Esophagus squamous epithelium (tissue), 5 donors: Measurements from ENCODE around the gene BMP2K. TPM values are rescaled to one million over a fixed set of nuclear protein-coding genes. Genes with fewer than 3 reads are reported as not detected.

ENCODE experiments used
- DNase-seq: peaks from one replicate; lab custom pipeline; 2025; lab: John Stamatoyannopoulos, UW
- H3K27ac ChIP-seq, 4 donors: fragments of 200-600 bp; sonication (generic); one replicate each; pipeline ENCODE4 v1.5.1; 2016 to 2019; ENCODE audit warnings: mild to moderate bottlenecking in 1 of 4
- H3K27me3 ChIP-seq, 4 donors: fragments of 200-600 bp; sonication (generic); 1 replicate in 3 of 4; 2 replicates in 1 of 4; pipeline versions ENCODE4 v1.5.1 to v1.6.0; 2017 to 2021; ENCODE audit warnings: antibody characterized with exemption in 1 of 4
- H3K36me3 ChIP-seq, 3 donors: fragments of 200-600 bp; sonication (generic); one replicate each; pipeline ENCODE4 v1.5.1; 2016 to 2019
- H3K4me1 ChIP-seq, 3 donors: fragments of 200-600 bp; sonication (generic); one replicate each; pipeline ENCODE4 v1.5.1; 2017 to 2019
- H3K4me3 ChIP-seq, 4 donors: fragments of 200-600 bp; sonication (generic); 1 replicate in 3 of 4; 2 replicates in 1 of 4; pipeline ENCODE4 v1.5.1; 2016 to 2019; ENCODE audit warnings: mild to moderate bottlenecking in 2 of 4, moderate library complexity in 1 of 4
- H3K9me3 ChIP-seq, 3 donors: fragments of 200-600 bp; sonication (generic); one replicate each; pipeline ENCODE4 v1.5.1; 2016 to 2019
- CTCF ChIP-seq, 6 experiments: fragments of 450-650 bp in 4 of 6; fragments of 200-600 bp in 2 of 6; sonication (generic) in 2 of 6; IDR thresholded peaks; one replicate each; pipeline ENCODE4 v1.5.1; 2016 to 2019; ENCODE audit warnings: antibody characterized with exemption in 6 of 6, mild to moderate bottlenecking in 4 of 6, moderate library complexity in 4 of 6
- POLR2A ChIP-seq, 4 donors: fragments of 450-650 bp; IDR thresholded peaks; one replicate each; pipeline ENCODE4 v1.6.1; 2017; ENCODE audit warnings: antibody characterized with exemption in 4 of 4, mild to moderate bottlenecking in 4 of 4, moderate library complexity in 3 of 4
- WGBS, 2 donors: methylation state at CpG; one replicate each; pipeline ENCODE4 v1.1.5; 2018; 5-methylcytosine and 5-hydroxymethylcytosine counted together
- intact Hi-C: fragments of 100-400 bp; cut with DNase I; formaldehyde crosslinking; loops from one replicate; pipeline ENCODE4 v1.15.0; 2022
- total RNA-seq, 4 donors: library from RNA; depleted of rRNA; stranded (reverse); fragments of >200 nt; gene quantifications; one replicate each; pipeline ENCODE4 v1.1.0, GENCODE V29; 2016
- donor health status: DM: yes; HTN: yes; CAD: no.

Gene BMP2K
- total RNA-seq: 10 to 100 TPM; 27.4 to 47.3 (median 33.7) TPM

GRCh38 chr4:78776079-78776728, at the start of gene BMP2K:
BMP2K (plus strand) TSS chr4:78776350; CDS start chr4:78776544, 194 bp downstream.
- no peaks in the 10 kb centered on the region for H3K27me3 ChIP-seq
- whole genome bisulfite sequencing, 2 donors: no CpG with 5 or more reads among the region's 95 CpGs
- peak within 1 kb of the TSS; percentile 77 to 94 (median 86) for H3K4me3 ChIP-seq
- H3K27ac ChIP-seq: peak within 1 kb of the TSS; percentile 93 to 99 (median 98)
- H3K9me3 ChIP-seq: no peaks in the 10 kb centered on the region
- DNase-seq: peak; percentile 43
- intact Hi-C loops: loop anchor here (10.0 kb wide), 1 partner anchor 121 kb away; no protein-coding TSS in a partner anchor
- no peaks in the 10 kb centered on the region for H3K36me3 ChIP-seq
- no peak for TF ChIP-seq CTCF (IDR thresholded peaks at IDR 0.05)
- peak in 2 of 4 donors; percentile 75 to 80 for TF ChIP-seq POLR2A (IDR thresholded peaks at IDR 0.05)
- peaks cover 9 to 51% (median 19%) of the 10 kb centered on the region in 3 donors for H3K4me1 ChIP-seq

GRCh38 chr4:78726546-78726945, 49.6 kb upstream of the BMP2K start:
- no peak for DNase-seq
- Histone ChIP-seq H3K36me3 (no peaks in the 10 kb centered on the region), H3K27me3 (no peaks in the 10 kb centered on the region), H3K9me3 (no peaks in the 10 kb centered on the region), H3K27ac (no peak overlapping the region), H3K4me3 (no peak overlapping the region), H3K4me1 (peaks cover 0 to 10% (median 0%) of the 10 kb centered on the region in 3 donors)
- WGBS, 2 donors: 81 to 83% methylated on average over 1 of the region's 1 CpG
- no peak for TF ChIP-seq POLR2A (IDR thresholded peaks at IDR 0.05)
- intact Hi-C loops: no loop called here

- H3K9me3 ChIP-seq: no peaks in the 10 kb centered on the region
- intact Hi-C loops: no loop called here
Measured at GRCh38 chr4:78732332-78733104, 43.6 kb upstream of the BMP2K start.

GRCh38 chr4:78734441-78735162, 41.5 kb upstream of the BMP2K start:
- Histone ChIP-seq H3K27me3 (no peaks in the 10 kb centered on the region), H3K36me3 (no peaks in the 10 kb centered on the region), H3K4me1 (no peaks in the 10 kb centered on the region), H3K4me3 (no peak overlapping the region), H3K9me3 (no peaks in the 10 kb centered on the region), H3K27ac (no peak overlapping the region)
- intact Hi-C loops: no loop called here
- no peak for DNase-seq
- 78 to 89% methylated on average over 3 of the region's 3 CpGs for WGBS, 2 donors
- TF ChIP-seq CTCF (IDR thresholded peaks at IDR 0.05): no peak
- no peak for TF ChIP-seq POLR2A (IDR thresholded peaks at IDR 0.05)

More at GRCh38 chr4:78732332-78733104, 43.6 kb upstream of the BMP2K start:
- H3K36me3 ChIP-seq: no peaks in the 10 kb centered on the region
- no peaks in the 10 kb centered on the region for H3K27me3 ChIP-seq
- no peak for DNase-seq
- TF ChIP-seq CTCF (IDR thresholded peaks at IDR 0.05): no peak
- no peak for TF ChIP-seq POLR2A (IDR thresholded peaks at IDR 0.05)
- no peak overlapping the region for H3K27ac ChIP-seq
- H3K4me1 ChIP-seq: no peaks in the 10 kb centered on the region
- 71 to 78% methylated on average over 3 of the region's 3 CpGs for WGBS, 2 donors
- H3K4me3 ChIP-seq: no peak overlapping the region

GRCh38 chr4:78735697-78736096, 40.5 kb upstream of the BMP2K start:
- TF ChIP-seq CTCF (IDR thresholded peaks at IDR 0.05) (no peak), POLR2A (IDR thresholded peaks at IDR 0.05) (no peak)
- intact Hi-C loops: no loop called here
- Histone ChIP-seq H3K36me3 (no peaks in the 10 kb centered on the region), H3K27ac (no peak overlapping the region), H3K9me3 (no peaks in the 10 kb centered on the region), H3K4me3 (no peak overlapping the region), H3K27me3 (no peaks in the 10 kb centered on the region), H3K4me1 (no peaks in the 10 kb centered on the region)
- no peak for DNase-seq
